Measurements from ENCODE around the gene SARS1. TPM values are rescaled to one million over a fixed set of nuclear protein-coding genes. Genes with fewer than 3 reads are reported as not detected.

The SARS1 gene
- total and polyA plus RNA-seq, 2 of the 13 experiments (the other 11 are each of a cell fraction or from before 2014, with no cell fraction given), result 103 to 134 TPM

DNA sequence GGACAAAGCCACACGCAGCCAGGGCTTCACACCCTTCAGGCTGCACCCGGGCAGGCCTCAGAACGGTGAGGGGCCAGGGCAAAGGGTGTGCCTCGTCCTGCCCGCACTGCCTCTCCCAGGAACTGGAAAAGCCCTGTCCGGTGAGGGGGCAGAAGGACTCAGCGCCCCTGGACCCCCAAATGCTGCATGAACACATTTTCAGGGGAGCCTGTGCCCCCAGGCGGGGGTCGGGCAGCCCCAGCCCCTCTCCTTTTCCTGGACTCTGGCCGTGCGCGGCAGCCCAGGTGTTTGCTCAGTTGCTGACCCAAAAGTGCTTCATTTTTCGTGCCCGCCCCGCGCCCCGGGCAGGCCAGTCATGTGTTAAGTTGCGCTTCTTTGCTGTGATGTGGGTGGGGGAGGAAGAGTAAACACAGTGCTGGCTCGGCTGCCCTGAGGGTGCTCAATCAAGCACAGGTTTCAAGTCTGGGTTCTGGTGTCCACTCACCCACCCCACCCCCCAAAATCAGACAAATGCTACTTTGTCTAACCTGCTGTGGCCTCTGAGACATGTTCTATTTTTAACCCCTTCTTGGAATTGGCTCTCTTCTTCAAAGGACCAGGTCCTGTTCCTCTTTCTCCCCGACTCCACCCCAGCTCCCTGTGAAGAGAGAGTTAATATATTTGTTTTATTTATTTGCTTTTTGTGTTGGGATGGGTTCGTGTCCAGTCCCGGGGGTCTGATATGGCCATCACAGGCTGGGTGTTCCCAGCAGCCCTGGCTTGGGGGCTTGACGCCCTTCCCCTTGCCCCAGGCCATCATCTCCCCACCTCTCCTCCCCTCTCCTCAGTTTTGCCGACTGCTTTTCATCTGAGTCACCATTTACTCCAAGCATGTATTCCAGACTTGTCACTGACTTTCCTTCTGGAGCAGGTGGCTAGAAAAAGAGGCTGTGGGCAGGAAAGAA lies 61.1 kb downstream of the SARS1 start (continued):
- TF ChIP-seq, protein P1, sequence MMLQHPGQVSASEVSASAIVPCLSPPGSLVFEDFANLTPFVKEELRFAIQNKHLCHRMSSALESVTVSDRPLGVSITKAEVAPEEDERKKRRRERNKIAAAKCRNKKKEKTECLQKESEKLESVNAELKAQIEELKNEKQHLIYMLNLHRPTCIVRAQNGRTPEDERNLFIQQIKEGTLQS (CRISPR knock-in tag; IDR thresholded peaks at IDR 0.05), result peak; percentile 11; the same call in 1 of the 2 replicates
- TF ChIP-seq NAIF1 (CRISPR knock-in tag; IDR thresholded peaks at IDR 0.05; ENCODE audit: borderline replicate concordance) (no peak), ZNF564 (CRISPR knock-in tag; IDR thresholded peaks at IDR 0.05) (peak; percentile 76), YY1 (IDR thresholded peaks at IDR 0.05; ENCODE audit: insufficient read depth, insufficient replicate concordance, low read depth, low read length) (peak; percentile 57), NRL (CRISPR knock-in tag; IDR thresholded peaks at IDR 0.05; ENCODE audit: borderline replicate concordance) (no peak; the same call in 1 of the 2 replicates), ZMYM2 (CRISPR knock-in tag; IDR thresholded peaks at IDR 0.05) (0 out of 2 replicates have a peak, but pooled peaks have one; percentile 10), GFI1 (CRISPR knock-in tag; IDR thresholded peaks at IDR 0.05; ENCODE audit: borderline replicate concordance) (peak; percentile 25; the same call in 1 of the 2 replicates), ZBTB21 (CRISPR knock-in tag; IDR thresholded peaks at IDR 0.05) (no peak), TBX3 (IDR thresholded peaks at IDR 0.05; ENCODE audit: borderline replicate concordance) (peak; percentile 44; the same call in 1 of the 2 replicates), ZNF720 (CRISPR knock-in tag; IDR thresholded peaks at IDR 0.05) (no peak), ZNF816 (CRISPR knock-in tag; IDR thresholded peaks at IDR 0.05; ENCODE audit: borderline replicate concordance) (no peak), ZNF24 (IDR thresholded peaks at IDR 0.05) (no peak), ASH2L (IDR thresholded peaks at IDR 0.05; ENCODE audit: insufficient read length, low read depth, low read length) (peak; percentile 63)
- TF ChIP-seq, protein P2, sequence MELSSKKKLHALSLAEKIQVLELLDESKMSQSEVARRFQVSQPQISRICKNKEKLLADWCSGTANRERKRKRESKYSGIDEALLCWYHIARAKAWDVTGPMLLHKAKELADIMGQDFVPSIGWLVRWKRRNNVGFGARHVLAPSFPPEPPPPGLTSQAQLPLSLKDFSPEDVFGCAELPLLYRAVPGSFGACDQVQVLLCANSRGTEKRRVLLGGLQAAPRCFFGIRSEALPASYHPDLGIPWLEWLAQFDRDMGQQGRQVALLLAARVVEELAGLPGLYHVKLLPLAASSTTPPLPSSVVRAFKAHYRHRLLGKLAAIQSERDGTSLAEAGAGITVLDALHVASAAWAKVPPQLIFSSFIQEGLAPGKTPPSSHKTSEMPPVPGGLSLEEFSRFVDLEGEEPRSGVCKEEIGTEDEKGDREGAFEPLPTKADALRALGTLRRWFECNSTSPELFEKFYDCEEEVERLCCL (CRISPR knock-in tag; IDR thresholded peaks at IDR 0.05; ENCODE audit: borderline replicate concordance), result no peak
- TF ChIP-seq, protein P3, sequence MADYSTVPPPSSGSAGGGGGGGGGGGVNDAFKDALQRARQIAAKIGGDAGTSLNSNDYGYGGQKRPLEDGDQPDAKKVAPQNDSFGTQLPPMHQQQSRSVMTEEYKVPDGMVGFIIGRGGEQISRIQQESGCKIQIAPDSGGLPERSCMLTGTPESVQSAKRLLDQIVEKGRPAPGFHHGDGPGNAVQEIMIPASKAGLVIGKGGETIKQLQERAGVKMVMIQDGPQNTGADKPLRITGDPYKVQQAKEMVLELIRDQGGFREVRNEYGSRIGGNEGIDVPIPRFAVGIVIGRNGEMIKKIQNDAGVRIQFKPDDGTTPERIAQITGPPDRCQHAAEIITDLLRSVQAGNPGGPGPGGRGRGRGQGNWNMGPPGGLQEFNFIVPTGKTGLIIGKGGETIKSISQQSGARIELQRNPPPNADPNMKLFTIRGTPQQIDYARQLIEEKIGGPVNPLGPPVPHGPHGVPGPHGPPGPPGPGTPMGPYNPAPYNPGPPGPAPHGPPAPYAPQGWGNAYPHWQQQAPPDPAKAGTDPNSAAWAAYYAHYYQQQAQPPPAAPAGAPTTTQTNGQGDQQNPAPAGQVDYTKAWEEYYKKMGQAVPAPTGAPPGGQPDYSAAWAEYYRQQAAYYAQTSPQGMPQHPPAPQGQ (CRISPR knock-in tag; IDR thresholded peaks at IDR 0.05; ENCODE audit: borderline replicate concordance), result no peak
- TF ChIP-seq, protein P4, sequence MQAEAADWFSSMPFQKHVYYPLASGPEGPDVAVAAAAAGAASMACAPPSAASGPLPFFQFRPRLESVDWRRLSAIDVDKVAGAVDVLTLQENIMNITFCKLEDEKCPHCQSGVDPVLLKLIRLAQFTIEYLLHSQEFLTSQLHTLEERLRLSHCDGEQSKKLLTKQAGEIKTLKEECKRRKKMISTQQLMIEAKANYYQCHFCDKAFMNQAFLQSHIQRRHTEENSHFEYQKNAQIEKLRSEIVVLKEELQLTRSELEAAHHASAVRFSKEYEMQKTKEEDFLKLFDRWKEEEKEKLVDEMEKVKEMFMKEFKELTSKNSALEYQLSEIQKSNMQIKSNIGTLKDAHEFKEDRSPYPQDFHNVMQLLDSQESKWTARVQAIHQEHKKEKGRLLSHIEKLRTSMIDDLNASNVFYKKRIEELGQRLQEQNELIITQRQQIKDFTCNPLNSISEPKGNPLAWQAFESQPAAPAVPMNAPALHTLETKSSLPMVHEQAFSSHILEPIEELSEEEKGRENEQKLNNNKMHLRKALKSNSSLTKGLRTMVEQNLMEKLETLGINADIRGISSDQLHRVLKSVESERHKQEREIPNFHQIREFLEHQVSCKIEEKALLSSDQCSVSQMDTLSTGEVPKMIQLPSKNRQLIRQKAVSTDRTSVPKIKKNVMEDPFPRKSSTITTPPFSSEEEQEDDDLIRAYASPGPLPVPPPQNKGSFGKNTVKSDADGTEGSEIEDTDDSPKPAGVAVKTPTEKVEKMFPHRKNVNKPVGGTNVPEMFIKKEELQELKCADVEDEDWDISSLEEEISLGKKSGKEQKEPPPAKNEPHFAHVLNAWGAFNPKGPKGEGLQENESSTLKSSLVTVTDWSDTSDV (CRISPR knock-in tag; IDR thresholded peaks at IDR 0.05), result no peak
- TF ChIP-seq, protein P5, sequence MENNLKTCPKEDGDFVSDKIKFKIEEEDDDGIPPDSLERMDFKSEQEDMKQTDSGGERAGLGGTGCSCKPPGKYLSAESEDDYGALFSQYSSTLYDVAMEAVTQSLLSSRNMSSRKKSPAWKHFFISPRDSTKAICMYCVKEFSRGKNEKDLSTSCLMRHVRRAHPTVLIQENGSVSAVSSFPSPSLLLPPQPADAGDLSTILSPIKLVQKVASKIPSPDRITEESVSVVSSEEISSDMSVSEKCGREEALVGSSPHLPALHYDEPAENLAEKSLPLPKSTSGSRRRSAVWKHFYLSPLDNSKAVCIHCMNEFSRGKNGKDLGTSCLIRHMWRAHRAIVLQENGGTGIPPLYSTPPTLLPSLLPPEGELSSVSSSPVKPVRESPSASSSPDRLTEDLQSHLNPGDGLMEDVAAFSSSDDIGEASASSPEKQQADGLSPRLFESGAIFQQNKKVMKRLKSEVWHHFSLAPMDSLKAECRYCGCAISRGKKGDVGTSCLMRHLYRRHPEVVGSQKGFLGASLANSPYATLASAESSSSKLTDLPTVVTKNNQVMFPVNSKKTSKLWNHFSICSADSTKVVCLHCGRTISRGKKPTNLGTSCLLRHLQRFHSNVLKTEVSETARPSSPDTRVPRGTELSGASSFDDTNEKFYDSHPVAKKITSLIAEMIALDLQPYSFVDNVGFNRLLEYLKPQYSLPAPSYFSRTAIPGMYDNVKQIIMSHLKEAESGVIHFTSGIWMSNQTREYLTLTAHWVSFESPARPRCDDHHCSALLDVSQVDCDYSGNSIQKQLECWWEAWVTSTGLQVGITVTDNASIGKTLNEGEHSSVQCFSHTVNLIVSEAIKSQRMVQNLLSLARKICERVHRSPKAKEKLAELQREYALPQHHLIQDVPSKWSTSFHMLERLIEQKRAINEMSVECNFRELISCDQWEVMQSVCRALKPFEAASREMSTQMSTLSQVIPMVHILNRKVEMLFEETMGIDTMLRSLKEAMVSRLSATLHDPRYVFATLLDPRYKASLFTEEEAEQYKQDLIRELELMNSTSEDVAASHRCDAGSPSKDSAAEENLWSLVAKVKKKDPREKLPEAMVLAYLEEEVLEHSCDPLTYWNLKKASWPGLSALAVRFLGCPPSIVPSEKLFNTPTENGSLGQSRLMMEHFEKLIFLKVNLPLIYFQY (CRISPR knock-in tag; IDR thresholded peaks at IDR 0.05; ENCODE audit: borderline replicate concordance), result peak; percentile 92; the same call in 1 of the 2 replicates

Data from HepG2 (cell line).